GM23248 (cell line): ENCODE data around the gene PNMA6A. TPM values are rescaled to one million over a fixed set of nuclear protein-coding genes. Genes with fewer than 3 reads are reported as not detected.

Experiments
- DNase-seq: peaks from one replicate; pipeline ENCODE4 v3.0.0-alpha.2; 2015
- H2AFZ ChIP-seq: fragments of 200-600 bp; sonication (generic); 2 replicates; pipeline ENCODE4 v1.6.1; 2016; ENCODE audit warnings: antibody characterized with exemption
- H3F3A ChIP-seq: fragments of 200-600 bp; sonication (generic); 2 replicates; pipeline ENCODE4 v1.6.1; 2016; ENCODE audit warnings: mild to moderate bottlenecking, antibody characterized with exemption, mixed run types; ENCODE audit not compliant: insufficient read depth
- H3K27ac ChIP-seq: fragments of 200-600 bp; sonication (generic); 2 replicates; pipeline ENCODE4 v1.5.1; 2016; ENCODE audit warnings: mild to moderate bottlenecking
- H3K27me3 ChIP-seq: fragments of 200-600 bp; sonication (generic); replicated peaks from 2 replicates; pipeline ENCODE4 v1.6.1; 2016; ENCODE audit warnings: mild to moderate bottlenecking; ENCODE audit not compliant: insufficient read depth
- H3K36me3 ChIP-seq: fragments of 200-600 bp; sonication (generic); 2 replicates; pipeline ENCODE4 v1.6.1; 2016; ENCODE audit warnings: low read depth, mild to moderate bottlenecking
- H3K4me1 ChIP-seq: fragments of 200-600 bp; sonication (generic); 2 replicates; pipeline ENCODE4 v1.6.1; 2016; ENCODE audit warnings: mild to moderate bottlenecking; ENCODE audit not compliant: insufficient read depth
- H3K4me2 ChIP-seq: fragments of 200-600 bp; sonication (generic); one replicate; pipeline ENCODE4 v1.6.1; 2016; ENCODE audit warnings: mild to moderate bottlenecking; ENCODE audit not compliant: unreplicated experiment
- H3K4me3 ChIP-seq: fragments of 200-600 bp; sonication (generic); 2 replicates; pipeline ENCODE4 v1.5.1; 2016; ENCODE audit warnings: mild to moderate bottlenecking
- H3K79me2 ChIP-seq: fragments of 200-600 bp; sonication (generic); 2 replicates; pipeline ENCODE4 v1.6.1; 2016; ENCODE audit warnings: mild to moderate bottlenecking; ENCODE audit not compliant: insufficient read depth
- H3K9ac ChIP-seq: fragments of 200-600 bp; sonication (generic); 2 replicates; pipeline ENCODE4 v1.6.1; 2016; ENCODE audit warnings: mild to moderate bottlenecking
- H3K9me2 ChIP-seq: fragments of 200-600 bp; sonication (generic); 2 replicates; pipeline ENCODE4 v1.6.1; 2016; ENCODE audit warnings: mixed run types, mild to moderate bottlenecking, moderate library complexity; ENCODE audit not compliant: insufficient read depth
- H3K9me3 ChIP-seq: fragments of 200-600 bp; sonication (generic); one replicate; pipeline ENCODE4 v1.6.1; 2017; ENCODE audit warnings: low read depth
- H4K20me1 ChIP-seq: fragments of 200-600 bp; sonication (generic); 2 replicates; pipeline ENCODE4 v1.6.0; 2016; ENCODE audit not compliant: insufficient read depth
- EZH2 ChIP-seq: fragments of 200-600 bp; sonication (generic); IDR thresholded peaks from 2 replicates; pipeline ENCODE4 v1.6.1; 2018; ENCODE audit warnings: antibody characterized with exemption, mild to moderate bottlenecking; ENCODE audit not compliant: insufficient read depth, poor library complexity, severe bottlenecking
- EZH2phosphoT487 ChIP-seq: fragments of 200-600 bp; sonication (generic); IDR thresholded peaks from 2 replicates; pipeline ENCODE4 v1.6.1; 2018; ENCODE audit warnings: antibody characterized with exemption, moderate library complexity, mild to moderate bottlenecking, low read depth; ENCODE audit not compliant: insufficient read depth
- WGBS, 2 experiments: methylation state at CpG; one replicate each; pipeline ENCODE4 v1.1.6; 2015 to 2017; ENCODE audit warnings: low lambda C conversion rate in 2 of 2, low coverage in 1 of 2; ENCODE audit errors: missing lambda C conversion rate in 2 of 2; 5-methylcytosine and 5-hydroxymethylcytosine counted together
- in situ Hi-C: fragments of 300-500 bp; cut with MboI; formaldehyde crosslinking; loops from 2 replicates; pipeline ENCODE4 v1.15.0; 2020
- polyA plus RNA-seq: library from polyadenylated mRNA; unstranded; fragments of >200 nt; fragmentation: Nextera tagmentation; extraction: Ambion mirVana; gene quantifications from 2 replicates; pipeline ENCODE4 v1.2.1, GENCODE V29; 2016
- total RNA-seq: library from RNA; depleted of rRNA; stranded (reverse); fragments of >200 nt; shearing (Covaris generic); gene quantifications from 2 replicates; pipeline ENCODE4 v1.2.3, GENCODE V29; 2014

Gene PNMA6A
- total and polyA plus RNA-seq, 2 experiments from 2014 or later: 0.19 to 0.22 TPM

- Histone ChIP-seq H3K36me3 (no peaks in the 10 kb centered on the region), H3F3A (no peaks in the 10 kb centered on the region), H3K27me3 (no peaks in the 10 kb centered on the region), H4K20me1 (no peaks in the 10 kb centered on the region), H3K79me2 (no peaks in the 10 kb centered on the region), H3K9ac (no peak within 1 kb of the TSS), H2AFZ (no peak within 1 kb of the TSS), H3K4me1 (no peaks in the 10 kb centered on the region), H3K4me3 (no peak within 1 kb of the TSS), H3K27ac (no peak within 1 kb of the TSS), H3K9me3 (no peaks in the 10 kb centered on the region), H3K4me2 (no peak within 1 kb of the TSS), H3K9me2 (no peaks in the 10 kb centered on the region)
- 0 to 4% methylated on average over 8 to 13 of the region's 80 CpGs for WGBS, 2 experiments
- in situ Hi-C loops: no loop called here
- DNase-seq: peak; percentile 24
- TF ChIP-seq EZH2phosphoT487 (no peak), EZH2 (no peak)
These were observed 16.1 kb upstream of the PNMA6A start, which contains the start of gene PNMA3 for GRCh38 chrX:153055871-153056749. Gene PNMA3, plus strand, starts transcription at chrX:153056470. Its CDS starts 586 bp downstream, at chrX:153057056.

GRCh38 chrX:153057281-153057680 is 15.0 kb upstream of the PNMA6A start:
- Histone ChIP-seq H3K36me3 (no peaks in the 10 kb centered on the region), H3K27ac (no peak overlapping the region), H2AFZ (no peak overlapping the region), H3F3A (no peaks in the 10 kb centered on the region), H3K9me3 (no peaks in the 10 kb centered on the region), H3K4me1 (peaks cover 8% of the 10 kb centered on the region), H3K27me3 (no peaks in the 10 kb centered on the region), H3K9me2 (no peaks in the 10 kb centered on the region), H4K20me1 (no peaks in the 10 kb centered on the region), H3K4me2 (no peak overlapping the region), H3K4me3 (no peak overlapping the region), H3K9ac (no peak overlapping the region), H3K79me2 (no peaks in the 10 kb centered on the region)
- no peak for TF ChIP-seq EZH2
- no peak for TF ChIP-seq EZH2phosphoT487
- WGBS, 2 experiments: 18 to 20% methylated on average over 11 of the region's 11 CpGs
- no peak for DNase-seq
- in situ Hi-C loops: no loop called here

GRCh38 chrX:153059191-153060094 is 12.8 kb upstream of the PNMA6A start:
- in situ Hi-C loops: no loop called here
- Histone ChIP-seq H3K9me3 (no peaks in the 10 kb centered on the region), H3K9me2 (no peaks in the 10 kb centered on the region), H3K27me3 (no peaks in the 10 kb centered on the region), H3F3A (no peaks in the 10 kb centered on the region), H3K79me2 (no peaks in the 10 kb centered on the region), H2AFZ (no peak overlapping the region), H3K4me1 (peaks cover 8% of the 10 kb centered on the region), H3K4me2 (no peak overlapping the region), H3K4me3 (no peak overlapping the region), H3K27ac (no peak overlapping the region), H4K20me1 (no peaks in the 10 kb centered on the region), H3K36me3 (no peaks in the 10 kb centered on the region), H3K9ac (no peak overlapping the region)
- TF ChIP-seq EZH2: no peak
- TF ChIP-seq EZH2phosphoT487: no peak
- no peak for DNase-seq
- WGBS, 2 experiments: 90 to 91% methylated on average over 7 of the region's 18 CpGs

- Histone ChIP-seq H3K27ac (no peak overlapping the region), H3K9me3 (no peaks in the 10 kb centered on the region), H3K9me2 (no peaks in the 10 kb centered on the region), H2AFZ (no peak overlapping the region), H3K9ac (no peak overlapping the region), H3K4me1 (peaks cover 8% of the 10 kb centered on the region), H4K20me1 (no peaks in the 10 kb centered on the region), H3K4me2 (no peak overlapping the region), H3K79me2 (no peaks in the 10 kb centered on the region), H3K36me3 (no peaks in the 10 kb centered on the region), H3K4me3 (no peak overlapping the region), H3F3A (no peaks in the 10 kb centered on the region), H3K27me3 (no peaks in the 10 kb centered on the region)
- in situ Hi-C loops: no loop called here
- TF ChIP-seq EZH2phosphoT487: no peak
- TF ChIP-seq EZH2: no peak
- WGBS, 2 experiments: 50 to 51% methylated on average over 5 to 8 of the region's 8 CpGs
- no peak for DNase-seq
These were observed 12.2 kb upstream of the PNMA6A start for GRCh38 chrX:153060095-153060445.
